Heart left ventricle (tissue), 13 donors: ENCODE data around the gene HTRA3.

Experiments used
- CTCF ChIP-seq, 12 donors: fragments of 200-600 bp; sonication (generic) in 4 of 12; IDR thresholded peaks; one replicate each; pipeline versions ENCODE4 v1.5.0 to v1.8.0; 2018 to 2022; ENCODE audit warnings: antibody characterized with exemption in 12 of 12, mild to moderate bottlenecking in 5 of 12
- POLR2A ChIP-seq, 2 donors: fragments of 450-650 bp; IDR thresholded peaks; one replicate each; pipeline ENCODE4 v1.6.1; 2017; ENCODE audit warnings: antibody characterized with exemption in 2 of 2, mild to moderate bottlenecking in 2 of 2, moderate library complexity in 2 of 2
- donor health status: ischemic (EF 13 %, LVEDD 7.1; RV severe dilation, severe dysfunction).
- donor health status: DM: no; HTN: yes; CAD: no.
- donor health status: DM: no; HTN: no; CAD: no.
- donor health status: ischemic (EF 25% LVEDD 6.9; RV normal size, moderate dysfunction).
- donor health status: ischemic (EF 25% LVEDD 5.7; RV mildly dilated, moderate dysfunction).
- donor health status: ischemic (EF 35%, LVEDD 5.7; RV mildly dilated, moderate dysfunction).
- donor health status: nonischemic (EF 11% LVEDD 7.7; RV severe dilation, severe dysfunction).
- donor health status: DM: yes; HTN: yes; CAD: no.
- donor health status: PGD.
- donor health status: ischemic (EF 29% LVEDD 5.4; RV normal size, mild dysfunction).
- donor health status: nonischemic (EF 23%, LVEDD 6.1; RV moderate dilation, normal function).

- no peak for TF ChIP-seq POLR2A (IDR thresholded peaks at IDR 0.05)
- TF ChIP-seq CTCF (IDR thresholded peaks at IDR 0.05): no peak
Observed at GRCh38 chr4:8308144-8308543, 38.6 kb downstream of the HTRA3 start.
